GM19463 (cell line): Measurements from ENCODE around the gene LUC7L.

Experiments used
- ATAC-seq: cut with Tn5 transposase; IDR thresholded peaks from one replicate; pipeline ENCODE4 v1.9.1; 2021; ENCODE audit warnings: mild to moderate bottlenecking, moderate library complexity; ENCODE audit not compliant: unreplicated experiment

LUC7L gene

GRCh38 chr16:152141-153128, 76.8 kb downstream of the LUC7L start, which contains the start of gene HBZ:
TSS of gene HBZ (plus strand) at chr16:152644. CDS start at chr16:152910, 266 bp downstream.
- no peak for ATAC-seq

DNA sequence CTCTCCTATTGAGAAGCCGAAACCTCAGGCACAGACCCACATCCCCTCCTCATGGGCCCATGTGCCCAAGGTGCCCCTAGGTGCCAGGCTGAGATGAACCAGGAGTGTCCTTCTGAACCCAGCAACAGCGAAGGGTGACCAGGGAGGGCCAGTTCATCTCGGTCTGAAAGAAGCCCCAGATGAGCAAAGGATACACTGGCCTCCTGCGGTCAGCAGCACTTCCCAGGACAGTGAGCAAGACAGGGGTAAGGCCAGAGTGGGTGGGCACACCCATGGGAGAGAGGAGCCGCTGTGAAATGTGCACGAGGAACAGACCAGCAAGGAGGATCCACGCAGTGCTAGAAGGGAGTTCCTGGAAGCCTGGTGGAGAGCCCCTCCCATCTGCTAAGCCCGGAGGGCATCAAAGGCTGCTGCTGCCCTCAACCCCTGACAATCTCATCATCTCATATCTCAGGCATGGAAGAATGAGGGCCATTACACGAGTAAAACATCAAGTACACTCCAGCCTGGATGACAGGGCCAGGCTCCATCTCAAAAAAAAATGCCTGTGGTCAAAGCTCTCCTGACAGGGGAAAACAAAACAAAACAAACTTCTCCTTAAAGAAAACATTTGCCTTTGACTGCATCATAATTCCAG, 80.1 kb downstream of the LUC7L start:
- no peak for ATAC-seq

DNA sequence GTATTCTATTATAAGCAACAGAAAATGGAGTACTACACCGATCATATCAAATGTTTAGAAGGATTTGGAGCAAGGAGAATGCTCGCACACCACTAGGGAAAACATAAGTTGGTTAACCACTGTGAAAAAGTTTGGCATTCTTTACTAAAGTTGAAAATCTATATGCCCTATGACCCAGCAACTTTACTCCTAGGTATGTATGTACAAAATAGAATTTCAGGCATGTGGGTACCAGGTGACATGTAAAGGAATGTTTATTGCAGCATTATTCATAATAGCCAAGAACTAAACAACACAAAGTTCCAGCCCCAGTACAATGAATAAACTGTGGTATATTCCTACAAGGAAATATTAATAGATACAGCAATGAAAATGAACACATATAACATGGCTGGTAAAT, 82.6 kb downstream of the LUC7L start:
- no peak for ATAC-seq

DNA sequence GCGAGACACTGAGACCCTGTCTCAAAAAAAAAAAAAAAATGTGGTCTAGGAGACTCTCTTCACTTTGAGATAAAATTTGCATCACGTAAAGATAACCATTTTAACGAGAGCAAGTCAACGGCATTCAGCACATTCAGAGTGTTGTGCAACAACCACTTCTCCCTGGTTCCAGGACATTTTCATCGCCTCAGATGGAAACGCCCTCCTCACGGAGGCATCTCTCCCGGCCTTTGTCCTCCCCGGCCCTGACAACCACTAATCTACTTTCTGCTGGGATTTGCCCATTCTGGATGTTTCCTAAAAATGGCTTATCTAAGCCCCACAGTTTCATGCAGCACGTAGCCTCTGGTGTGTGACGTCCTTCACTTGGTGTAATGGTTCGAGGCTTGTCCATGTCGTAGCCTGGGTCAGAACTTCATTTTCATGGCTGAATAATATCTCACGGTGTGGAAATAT, 84.4 kb downstream of the LUC7L start:
- ATAC-seq: no peak

GRCh38 chr16:143456-143855, 85.8 kb downstream of the LUC7L start:
- ATAC-seq: no peak

DNA sequence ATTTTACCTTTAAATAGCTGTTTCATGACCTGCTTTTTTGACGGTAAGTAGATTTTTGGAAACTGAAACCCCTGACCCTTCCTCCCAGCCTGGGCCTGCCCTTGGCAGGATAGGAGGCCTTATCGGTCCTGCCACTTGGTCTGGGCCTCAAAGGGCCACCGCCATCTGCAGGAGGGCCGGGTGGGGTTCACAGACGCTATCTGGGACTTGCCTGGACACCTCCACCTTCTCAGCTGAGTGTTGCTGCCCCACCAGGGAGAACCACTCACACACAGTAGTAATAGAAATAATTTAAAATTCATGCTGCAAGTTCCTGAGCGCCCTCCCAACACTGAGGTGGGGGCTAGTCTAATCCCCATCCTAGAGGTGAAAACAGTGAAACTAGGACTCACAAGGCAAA, 86.2 kb downstream of the LUC7L start:
- ATAC-seq: no peak

DNA sequence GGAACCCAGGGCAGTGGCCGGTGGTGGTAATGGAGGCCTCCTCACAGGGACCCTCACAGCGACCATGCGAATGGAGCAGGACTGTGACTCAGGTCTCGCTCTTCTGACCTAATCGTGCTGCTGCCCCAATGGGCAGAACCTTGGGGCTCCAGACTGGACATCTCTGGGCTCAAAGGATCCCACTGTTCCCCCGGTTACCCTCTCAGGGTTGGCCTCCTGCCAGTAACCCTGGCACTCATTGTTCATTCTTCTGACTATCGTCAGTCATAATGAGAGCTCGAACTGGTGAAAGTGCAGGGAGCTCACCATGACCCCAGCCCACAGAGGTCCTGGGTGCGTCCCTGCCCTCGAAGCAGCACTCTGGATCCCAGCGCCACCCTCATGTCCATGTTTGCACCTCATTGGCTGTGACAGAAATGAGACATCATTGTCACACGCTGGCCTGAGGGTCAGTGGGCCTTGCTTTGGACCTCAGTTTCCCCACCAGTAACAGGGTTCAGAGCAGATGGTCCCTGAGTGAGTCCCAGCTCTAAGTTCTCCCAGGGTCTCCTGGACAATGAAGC, 86.8 kb downstream of the LUC7L start:
- no peak for ATAC-seq

- ATAC-seq: no peak
Measured at GRCh38 chr16:140175-140857, 88.9 kb downstream of the LUC7L start.
